ENCODE measurements around the gene PFN3.

Gene PFN3

DNA sequence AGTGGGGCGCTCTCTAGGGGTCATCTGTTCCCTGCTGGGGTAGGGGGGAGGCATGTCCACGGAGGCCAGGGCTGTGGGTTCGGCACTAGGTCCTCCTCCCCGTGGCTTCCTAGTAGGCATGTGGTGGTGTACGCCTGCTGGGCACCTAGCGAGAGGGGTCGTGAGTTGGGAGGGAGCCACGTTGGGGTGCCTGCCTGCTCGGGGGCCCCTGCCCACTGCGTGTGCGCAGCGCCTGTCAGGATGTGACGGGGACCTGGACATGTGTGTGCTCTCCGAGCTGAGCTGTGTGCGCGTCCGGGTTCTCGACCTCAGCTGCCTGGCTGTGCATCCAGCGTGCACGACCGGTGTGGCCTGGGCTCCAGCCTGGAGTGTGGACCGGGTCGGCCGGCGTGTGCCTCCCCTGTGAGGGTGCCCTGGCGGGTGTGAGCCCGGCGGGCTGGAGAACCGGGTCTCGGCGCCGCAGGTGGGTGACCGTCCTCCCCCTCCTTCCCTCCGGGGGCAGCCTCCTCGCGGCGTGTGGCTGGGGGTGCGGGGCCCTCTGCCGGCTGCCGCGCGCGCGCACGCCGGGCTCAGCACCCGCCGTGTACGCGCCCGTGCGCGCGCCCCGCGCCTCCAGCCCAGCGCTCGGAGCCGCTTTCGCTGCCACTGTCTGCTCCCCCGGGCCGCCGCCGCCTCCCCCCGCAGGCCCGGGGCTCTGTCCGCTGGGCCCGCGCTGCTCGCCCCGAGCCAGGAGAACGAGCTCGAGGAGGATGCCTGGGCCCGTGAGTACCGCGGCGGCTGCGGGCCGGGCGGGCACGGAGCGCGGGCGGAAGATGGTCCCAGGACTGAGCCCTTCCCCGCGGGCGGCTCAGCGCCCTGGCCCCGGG, 46.0 kb upstream of the PFN3 start, which contains the start of gene PRR7:
Gene PRR7 (plus strand): TSS at position 615 of the 866 bp plus-strand sequence. CDS start 8,254 bp downstream, outside the sequence.
- peak within 1 kb of the TSS; percentile 65 for H3K4me3 ChIP-seq (ENCODE audit: low read depth, low read length)
- TF ChIP-seq, protein P1, sequence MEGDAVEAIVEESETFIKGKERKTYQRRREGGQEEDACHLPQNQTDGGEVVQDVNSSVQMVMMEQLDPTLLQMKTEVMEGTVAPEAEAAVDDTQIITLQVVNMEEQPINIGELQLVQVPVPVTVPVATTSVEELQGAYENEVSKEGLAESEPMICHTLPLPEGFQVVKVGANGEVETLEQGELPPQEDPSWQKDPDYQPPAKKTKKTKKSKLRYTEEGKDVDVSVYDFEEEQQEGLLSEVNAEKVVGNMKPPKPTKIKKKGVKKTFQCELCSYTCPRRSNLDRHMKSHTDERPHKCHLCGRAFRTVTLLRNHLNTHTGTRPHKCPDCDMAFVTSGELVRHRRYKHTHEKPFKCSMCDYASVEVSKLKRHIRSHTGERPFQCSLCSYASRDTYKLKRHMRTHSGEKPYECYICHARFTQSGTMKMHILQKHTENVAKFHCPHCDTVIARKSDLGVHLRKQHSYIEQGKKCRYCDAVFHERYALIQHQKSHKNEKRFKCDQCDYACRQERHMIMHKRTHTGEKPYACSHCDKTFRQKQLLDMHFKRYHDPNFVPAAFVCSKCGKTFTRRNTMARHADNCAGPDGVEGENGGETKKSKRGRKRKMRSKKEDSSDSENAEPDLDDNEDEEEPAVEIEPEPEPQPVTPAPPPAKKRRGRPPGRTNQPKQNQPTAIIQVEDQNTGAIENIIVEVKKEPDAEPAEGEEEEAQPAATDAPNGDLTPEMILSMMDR (IDR thresholded peaks at IDR 0.05; ENCODE audit: low read depth, low read length): no peak

GRCh38 chr5:177445917-177446199, 45.4 kb upstream of the PFN3 start:
- H3K4me3 ChIP-seq (ENCODE audit: low read depth, low read length): peak overlapping the region; percentile 65
- TF ChIP-seq, protein P1 (IDR thresholded peaks at IDR 0.05; ENCODE audit: low read depth, low read length): no peak

- H3K4me3 ChIP-seq (ENCODE audit: low read depth, low read length): no peak overlapping the region
- TF ChIP-seq, protein P1 (IDR thresholded peaks at IDR 0.05; ENCODE audit: low read depth, low read length): no peak
These were observed 44.8 kb upstream of the PFN3 start for GRCh38 chr5:177445052-177445916.

DNA sequence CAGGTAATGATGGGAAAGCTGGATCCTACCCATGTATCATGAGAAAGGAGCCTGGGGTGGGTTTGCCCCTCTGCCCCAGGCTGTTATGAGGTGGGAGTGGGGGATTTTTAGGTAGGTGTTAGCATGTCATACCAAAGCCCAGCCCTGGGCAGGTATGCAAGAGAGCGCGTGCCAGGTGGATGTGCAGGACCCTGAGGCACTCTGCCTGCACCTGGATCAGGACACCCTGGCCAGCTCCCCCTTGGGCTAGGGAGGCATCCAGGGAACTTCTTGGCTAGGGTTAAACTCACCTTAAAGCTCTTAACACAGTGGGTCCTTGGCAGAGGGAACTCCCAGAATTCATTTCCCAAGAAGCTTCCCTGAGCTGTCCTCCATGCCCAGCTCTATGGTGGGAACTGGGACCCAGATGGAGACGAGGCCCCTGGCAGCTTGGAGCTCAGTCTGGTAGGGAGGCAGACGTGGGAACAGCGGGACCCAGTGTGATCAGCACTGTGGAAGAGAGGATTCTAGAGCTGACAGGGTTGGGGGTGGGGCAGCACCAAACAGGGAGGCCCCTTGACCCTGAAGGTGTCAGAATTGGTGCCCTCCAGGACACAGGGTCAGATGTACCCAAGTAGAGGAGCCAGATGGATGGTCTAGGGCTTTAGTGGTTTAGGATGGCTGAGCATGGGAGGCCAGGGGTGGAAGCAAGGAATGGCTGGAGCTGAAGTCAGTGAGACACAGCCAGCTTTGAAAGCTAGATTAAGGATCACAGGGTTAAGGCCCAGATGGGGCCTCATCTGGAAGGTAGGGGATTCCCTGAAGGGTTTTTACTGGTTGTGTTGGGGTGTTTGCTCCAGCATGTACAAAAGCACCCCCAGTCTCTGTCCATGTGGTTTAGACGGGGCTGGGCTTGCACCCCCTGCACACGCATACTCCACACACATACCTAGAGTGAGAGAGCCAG, 43.9 kb upstream of the PFN3 start:
- TF ChIP-seq, protein P1 (IDR thresholded peaks at IDR 0.05; ENCODE audit: low read depth, low read length): no peak
- no peak overlapping the region for H3K4me3 ChIP-seq (ENCODE audit: low read depth, low read length)

- H3K4me3 ChIP-seq (ENCODE audit: low read depth, low read length): no peak overlapping the region
- TF ChIP-seq, protein P1 (IDR thresholded peaks at IDR 0.05; ENCODE audit: low read depth, low read length): no peak
These were observed 42.9 kb upstream of the PFN3 start for GRCh38 chr5:177443144-177443983.

Data from WI38 (cell line).